ENCODE results near the gene RBFOX1. TPM values are rescaled to one million over a fixed set of nuclear protein-coding genes. Genes with fewer than 3 reads are reported as not detected.

The RBFOX1 gene
- total RNA-seq, 1 donor = not detected

DNA sequence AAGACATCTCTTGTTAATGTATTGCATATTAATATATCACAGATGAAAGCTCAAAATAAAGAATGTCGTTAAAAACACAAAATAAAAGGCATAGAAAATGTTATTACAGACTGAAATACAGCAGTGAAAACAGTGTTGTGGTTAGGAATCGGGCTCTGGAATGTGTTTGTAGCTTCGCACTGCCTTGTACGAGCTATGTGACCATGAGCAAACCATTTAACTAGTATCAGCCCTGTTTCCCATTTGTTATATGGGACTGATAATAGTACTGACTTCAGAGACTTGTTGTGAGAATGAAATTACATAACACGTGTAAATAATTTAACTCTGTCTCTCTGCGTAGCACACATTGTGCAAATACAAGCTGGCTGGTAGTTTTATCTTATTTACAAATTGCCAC lies 648 bp upstream of the RBFOX1 start:
- TF ChIP-seq, protein P1, sequence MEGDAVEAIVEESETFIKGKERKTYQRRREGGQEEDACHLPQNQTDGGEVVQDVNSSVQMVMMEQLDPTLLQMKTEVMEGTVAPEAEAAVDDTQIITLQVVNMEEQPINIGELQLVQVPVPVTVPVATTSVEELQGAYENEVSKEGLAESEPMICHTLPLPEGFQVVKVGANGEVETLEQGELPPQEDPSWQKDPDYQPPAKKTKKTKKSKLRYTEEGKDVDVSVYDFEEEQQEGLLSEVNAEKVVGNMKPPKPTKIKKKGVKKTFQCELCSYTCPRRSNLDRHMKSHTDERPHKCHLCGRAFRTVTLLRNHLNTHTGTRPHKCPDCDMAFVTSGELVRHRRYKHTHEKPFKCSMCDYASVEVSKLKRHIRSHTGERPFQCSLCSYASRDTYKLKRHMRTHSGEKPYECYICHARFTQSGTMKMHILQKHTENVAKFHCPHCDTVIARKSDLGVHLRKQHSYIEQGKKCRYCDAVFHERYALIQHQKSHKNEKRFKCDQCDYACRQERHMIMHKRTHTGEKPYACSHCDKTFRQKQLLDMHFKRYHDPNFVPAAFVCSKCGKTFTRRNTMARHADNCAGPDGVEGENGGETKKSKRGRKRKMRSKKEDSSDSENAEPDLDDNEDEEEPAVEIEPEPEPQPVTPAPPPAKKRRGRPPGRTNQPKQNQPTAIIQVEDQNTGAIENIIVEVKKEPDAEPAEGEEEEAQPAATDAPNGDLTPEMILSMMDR (IDR thresholded peaks at IDR 0.05; ENCODE audit: insufficient read depth, low read depth, low read length) = no peak
- no peak for DNase-seq (ENCODE audit: low read depth)
- H3K4me3 ChIP-seq (ENCODE audit: low read depth, low read length) = no peak overlapping the region

DNA sequence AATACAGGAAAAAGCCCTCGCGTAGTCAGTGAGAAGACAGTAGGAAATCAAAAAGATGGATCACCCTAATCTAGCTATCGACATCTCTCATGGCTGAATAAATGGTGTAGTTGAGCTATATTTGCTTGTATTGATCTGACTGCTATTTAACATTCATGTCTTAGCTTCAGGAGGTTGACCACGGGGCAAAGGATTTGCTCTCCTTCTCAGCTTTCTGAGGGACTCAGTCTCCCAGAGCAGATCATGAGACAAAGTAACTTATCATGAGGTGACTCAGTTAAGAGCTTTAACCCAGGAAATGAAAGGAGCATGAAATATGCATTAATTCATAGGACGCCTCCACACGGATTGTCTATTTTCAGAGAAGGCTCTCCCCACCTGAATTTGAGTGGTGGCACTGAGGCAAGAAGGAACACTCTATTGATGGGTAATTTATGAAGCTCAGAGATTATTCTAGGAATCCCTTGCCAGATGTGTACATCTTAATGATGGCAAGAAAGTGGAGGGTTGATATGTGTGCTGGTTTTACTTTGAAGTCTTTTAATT lies 608 bp downstream of the RBFOX1 start:
- no peak for DNase-seq (ENCODE audit: low read depth)
- H3K4me3 ChIP-seq (ENCODE audit: low read depth, low read length) = no peak overlapping the region
- TF ChIP-seq, protein P1 (IDR thresholded peaks at IDR 0.05; ENCODE audit: insufficient read depth, low read depth, low read length) = no peak

DNA sequence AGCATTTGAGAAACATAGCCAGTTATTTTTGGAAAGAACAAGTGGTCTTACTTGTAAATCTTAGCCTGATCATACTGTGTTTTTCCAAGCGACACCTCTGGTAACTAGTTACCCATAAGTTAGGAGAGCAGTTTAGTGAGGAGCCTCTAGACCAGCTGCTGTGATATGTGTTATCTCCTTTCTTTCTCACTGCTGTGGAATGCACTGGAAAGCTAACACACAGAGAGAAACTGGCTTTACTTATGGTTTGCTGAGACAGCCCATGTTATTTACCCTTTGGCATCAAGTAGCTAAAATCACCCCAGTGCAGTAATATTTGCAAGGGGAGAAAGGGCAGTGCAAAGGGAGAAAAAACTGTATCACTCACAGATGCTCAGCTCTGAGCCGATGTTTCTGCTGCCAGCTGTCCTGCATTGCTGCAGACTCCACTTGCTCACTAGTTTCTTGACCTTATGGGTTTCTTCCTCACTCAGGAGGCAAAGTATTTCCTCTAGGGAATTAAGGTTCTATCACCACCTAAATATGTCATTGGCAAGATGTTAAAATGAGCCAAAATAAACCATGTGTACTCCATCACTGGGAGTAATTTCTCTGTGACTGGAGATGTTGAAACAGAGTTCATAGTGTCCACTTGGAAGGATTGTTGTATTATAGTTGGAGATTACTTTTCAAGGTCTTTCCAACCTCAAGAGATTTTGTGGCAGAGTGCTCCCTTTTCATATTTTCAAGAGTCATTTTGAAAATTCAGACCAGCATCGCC lies 2.3 kb downstream of the RBFOX1 start:
- no peak overlapping the region for H3K4me3 ChIP-seq (ENCODE audit: low read depth, low read length)
- DNase-seq (ENCODE audit: low read depth) = no peak
- TF ChIP-seq, protein P1 (IDR thresholded peaks at IDR 0.05; ENCODE audit: insufficient read depth, low read depth, low read length) = no peak

DNA sequence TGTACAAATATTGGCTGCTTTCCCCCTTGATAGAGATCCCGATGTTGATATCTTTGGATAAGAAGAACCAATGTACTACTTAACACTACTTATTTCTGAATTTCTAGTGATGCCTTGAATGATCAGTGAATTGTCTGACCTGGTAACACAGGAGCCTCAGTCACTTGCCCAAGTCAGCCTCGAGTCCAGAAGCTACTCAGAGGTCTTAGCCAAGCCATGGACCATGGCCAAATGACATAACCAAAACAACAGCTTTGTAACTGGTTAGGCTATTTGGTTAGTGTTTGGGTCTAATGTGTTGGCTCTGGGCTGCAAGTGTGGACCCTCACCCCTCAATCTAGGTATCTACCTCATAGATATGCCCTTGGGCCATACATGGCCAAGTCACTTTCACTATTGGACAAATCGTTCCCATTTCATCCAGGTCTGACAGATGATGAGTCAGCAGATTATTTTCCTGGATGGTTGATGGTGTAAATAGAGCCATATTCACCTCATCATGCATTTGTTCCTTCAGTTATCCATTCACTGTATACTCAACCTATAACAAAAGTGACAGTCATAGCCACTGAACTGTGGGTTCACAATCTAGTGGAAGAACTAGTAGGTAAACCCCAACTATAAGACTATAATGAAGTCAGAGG lies 3.5 kb downstream of the RBFOX1 start:
- TF ChIP-seq, protein P1 (IDR thresholded peaks at IDR 0.05; ENCODE audit: insufficient read depth, low read depth, low read length) = no peak
- no peak for DNase-seq (ENCODE audit: low read depth)
- no peak overlapping the region for H3K4me3 ChIP-seq (ENCODE audit: low read depth, low read length)

DNA sequence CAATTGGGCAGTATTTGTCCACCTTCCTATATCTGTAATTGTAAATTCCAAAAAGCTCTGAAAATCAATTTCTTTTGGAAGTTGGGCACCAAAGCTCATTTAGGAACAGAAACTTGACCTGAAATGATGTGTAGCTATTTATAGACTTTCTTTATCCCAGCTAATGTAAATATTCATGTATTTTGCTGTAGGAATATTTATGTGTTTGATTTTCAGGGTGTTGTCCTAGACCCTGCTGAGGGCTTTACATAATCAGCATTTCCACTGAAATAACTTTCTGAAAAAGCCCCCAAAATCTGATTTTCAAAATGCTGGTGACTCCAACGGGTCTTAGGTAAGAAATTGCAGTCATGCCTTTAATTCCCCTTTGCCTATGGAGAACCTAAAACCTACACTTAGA lies 4.1 kb downstream of the RBFOX1 start:
- H3K4me3 ChIP-seq (ENCODE audit: low read depth, low read length) = no peak overlapping the region

DNA sequence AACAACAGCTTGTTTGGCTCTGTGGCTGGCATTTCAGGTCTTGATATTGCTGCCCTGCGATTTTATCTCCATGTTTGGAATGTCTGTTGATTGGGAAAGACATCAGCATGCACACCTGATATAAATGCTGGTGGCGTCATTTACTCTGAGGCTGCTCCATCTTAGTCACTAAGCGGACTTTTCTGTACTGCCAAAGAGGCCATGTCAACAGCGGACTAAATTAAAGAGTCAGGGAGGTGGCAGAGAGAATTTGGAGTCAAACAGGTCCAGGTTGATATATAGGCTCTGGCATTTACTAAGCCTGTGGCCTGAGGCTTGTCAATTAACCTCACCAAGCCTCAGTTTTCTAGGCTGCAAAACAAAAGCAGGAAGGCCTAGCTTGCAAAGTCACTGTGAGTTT lies 6.2 kb downstream of the RBFOX1 start:
- no peak overlapping the region for H3K4me3 ChIP-seq (ENCODE audit: low read depth, low read length)
- TF ChIP-seq, protein P1 (IDR thresholded peaks at IDR 0.05; ENCODE audit: insufficient read depth, low read depth, low read length) = no peak
- DNase-seq (ENCODE audit: low read depth) = no peak

More for the DNA sequence above, 4.1 kb downstream of the RBFOX1 start:
- TF ChIP-seq, protein P1 (IDR thresholded peaks at IDR 0.05; ENCODE audit: insufficient read depth, low read depth, low read length) = no peak
- no peak for DNase-seq (ENCODE audit: low read depth)
